ENCODE results near the gene WDR27. TPM values are rescaled to one million over a fixed set of nuclear protein-coding genes. Genes with fewer than 3 reads are reported as not detected.
"Not testable (repeated sequence)": the region's sequence is repeated elsewhere in the genome, so short reads cannot be mapped to it uniquely, and the experiment has no call there.

The WDR27 gene
- total RNA-seq, 1 donor from 2014 or later, result 26.8 TPM

- H3K36me3 Mint-ChIP-seq (ENCODE audit: low read depth), result no peaks in the 10 kb centered on the region
- intact Hi-C loops (cut with micrococcal nuclease), result no loop called here
- no peak for DNase-seq (ENCODE audit: low spot score)
- no peak overlapping the region for H3K27ac Mint-ChIP-seq
- H3K9me3 Mint-ChIP-seq, result peaks cover 37% of the 10 kb centered on the region
- no peak overlapping the region for H3K4me3 Mint-ChIP-seq
- no peaks in the 10 kb centered on the region for H3K4me1 Mint-ChIP-seq (ENCODE audit: low read depth)
- H3K27me3 Mint-ChIP-seq (ENCODE audit: insufficient read depth), result no peaks in the 10 kb centered on the region
Observed at GRCh38 chr6:169472786-169473416, 228.9 kb downstream of the WDR27 start.

- Mint-ChIP-seq H3K4me3 (no peak overlapping the region), H3K4me1 (ENCODE audit: low read depth) (no peaks in the 10 kb centered on the region), H3K9me3 (peaks cover 47% of the 10 kb centered on the region), H3K27me3 (ENCODE audit: insufficient read depth) (no peaks in the 10 kb centered on the region), H3K27ac (no peak overlapping the region), H3K36me3 (ENCODE audit: low read depth) (no peaks in the 10 kb centered on the region)
- DNase-seq (ENCODE audit: low spot score), result no peak
- intact Hi-C loops (cut with micrococcal nuclease), result no loop called here
Observed at GRCh38 chr6:169470790-169471189, 231.0 kb downstream of the WDR27 start.

- Mint-ChIP-seq H3K4me1 (ENCODE audit: low read depth) (no peaks in the 10 kb centered on the region), H3K36me3 (ENCODE audit: low read depth) (no peaks in the 10 kb centered on the region), H3K27ac (no peak overlapping the region), H3K4me3 (no peak overlapping the region), H3K9me3 (peaks cover 43% of the 10 kb centered on the region), H3K27me3 (ENCODE audit: insufficient read depth) (no peaks in the 10 kb centered on the region)
- intact Hi-C loops (cut with micrococcal nuclease), result no loop called here
- DNase-seq (ENCODE audit: low spot score), result no peak
Observed at GRCh38 chr6:169469028-169469427, 232.8 kb downstream of the WDR27 start.

- H3K4me3 Mint-ChIP-seq; intact Hi-C loops (cut with micrococcal nuclease); H3K36me3 Mint-ChIP-seq (ENCODE audit: low read depth); DNase-seq (ENCODE audit: low spot score); H3K27me3 Mint-ChIP-seq (ENCODE audit: insufficient read depth); H3K4me1 Mint-ChIP-seq (ENCODE audit: low read depth); H3K27ac Mint-ChIP-seq: not testable (repeated sequence)
- H3K9me3 Mint-ChIP-seq, result peaks cover 41% of the 10 kb centered on the region
Observed at GRCh38 chr6:169467755-169468154, 234.1 kb downstream of the WDR27 start.

- peaks cover 41% of the 10 kb centered on the region for H3K9me3 Mint-ChIP-seq
- H3K27ac Mint-ChIP-seq; H3K36me3 Mint-ChIP-seq (ENCODE audit: low read depth); H3K27me3 Mint-ChIP-seq (ENCODE audit: insufficient read depth); DNase-seq (ENCODE audit: low spot score); H3K4me1 Mint-ChIP-seq (ENCODE audit: low read depth); H3K4me3 Mint-ChIP-seq; intact Hi-C loops (cut with micrococcal nuclease): not testable (repeated sequence)
Observed at GRCh38 chr6:169466256-169466655, 235.6 kb downstream of the WDR27 start.

GRCh38 chr6:169457762-169458161 lies 244.1 kb downstream of the WDR27 start:
- DNase-seq (ENCODE audit: low spot score), result no peak
- H3K36me3 Mint-ChIP-seq (ENCODE audit: low read depth), result no peaks in the 10 kb centered on the region
- H3K4me3 Mint-ChIP-seq, result no peak overlapping the region
- H3K27ac Mint-ChIP-seq, result no peak overlapping the region
- H3K27me3 Mint-ChIP-seq (ENCODE audit: insufficient read depth), result peaks cover 4% of the 10 kb centered on the region
- intact Hi-C loops (cut with micrococcal nuclease), result no loop called here
- H3K9me3 Mint-ChIP-seq, result no peaks in the 10 kb centered on the region
- no peaks in the 10 kb centered on the region for H3K4me1 Mint-ChIP-seq (ENCODE audit: low read depth)

- intact Hi-C loops (cut with micrococcal nuclease), result no loop called here
- Mint-ChIP-seq H3K27ac (no peak overlapping the region), H3K36me3 (ENCODE audit: low read depth) (no peaks in the 10 kb centered on the region), H3K4me1 (ENCODE audit: low read depth) (no peaks in the 10 kb centered on the region), H3K4me3 (no peak overlapping the region), H3K27me3 (ENCODE audit: insufficient read depth) (peaks cover 4% of the 10 kb centered on the region), H3K9me3 (no peaks in the 10 kb centered on the region)
- DNase-seq (ENCODE audit: low spot score), result no peak
Observed at GRCh38 chr6:169456840-169457239, 245.0 kb downstream of the WDR27 start.

GRCh38 chr6:169455470-169455869 lies 246.4 kb downstream of the WDR27 start:
- intact Hi-C loops (cut with micrococcal nuclease), result no loop called here
- no peaks in the 10 kb centered on the region for H3K36me3 Mint-ChIP-seq (ENCODE audit: low read depth)
- no peak overlapping the region for H3K4me3 Mint-ChIP-seq
- no peaks in the 10 kb centered on the region for H3K4me1 Mint-ChIP-seq (ENCODE audit: low read depth)
- H3K9me3 Mint-ChIP-seq, result no peaks in the 10 kb centered on the region
- peaks cover 3% of the 10 kb centered on the region for H3K27me3 Mint-ChIP-seq (ENCODE audit: insufficient read depth)
- no peak overlapping the region for H3K27ac Mint-ChIP-seq
- no peak for DNase-seq (ENCODE audit: low spot score)

GRCh38 chr6:169454872-169455204 lies 247.0 kb downstream of the WDR27 start:
- Mint-ChIP-seq H3K9me3 (no peaks in the 10 kb centered on the region), H3K36me3 (ENCODE audit: low read depth) (no peaks in the 10 kb centered on the region)
- DNase-seq (ENCODE audit: low spot score), result no peak

GRCh38 chr6:169454204-169454871 lies 247.5 kb downstream of the WDR27 start:
- intact Hi-C loops (cut with micrococcal nuclease), result no loop called here
- H3K27me3 Mint-ChIP-seq (ENCODE audit: insufficient read depth), result peaks cover 3% of the 10 kb centered on the region
- no peaks in the 10 kb centered on the region for H3K4me1 Mint-ChIP-seq (ENCODE audit: low read depth)

More at GRCh38 chr6:169454872-169455204, 247.0 kb downstream of the WDR27 start:
- Mint-ChIP-seq H3K4me1 (ENCODE audit: low read depth) (no peaks in the 10 kb centered on the region), H3K4me3 (no peak overlapping the region), H3K27ac (no peak overlapping the region), H3K27me3 (ENCODE audit: insufficient read depth) (peaks cover 3% of the 10 kb centered on the region)
- intact Hi-C loops (cut with micrococcal nuclease), result no loop called here

GRCh38 chr6:169452869-169453620 lies 248.8 kb downstream of the WDR27 start:
- no peaks in the 10 kb centered on the region for H3K36me3 Mint-ChIP-seq (ENCODE audit: low read depth)
- no peaks in the 10 kb centered on the region for H3K9me3 Mint-ChIP-seq
- no peak for DNase-seq (ENCODE audit: low spot score)
- H3K27me3 Mint-ChIP-seq (ENCODE audit: insufficient read depth), result no peaks in the 10 kb centered on the region
- no peak overlapping the region for H3K27ac Mint-ChIP-seq
- H3K4me1 Mint-ChIP-seq (ENCODE audit: low read depth), result no peaks in the 10 kb centered on the region
- intact Hi-C loops (cut with micrococcal nuclease), result no loop called here
- no peak overlapping the region for H3K4me3 Mint-ChIP-seq

More at GRCh38 chr6:169454204-169454871, 247.5 kb downstream of the WDR27 start:
- no peaks in the 10 kb centered on the region for H3K36me3 Mint-ChIP-seq (ENCODE audit: low read depth)
- H3K27ac Mint-ChIP-seq, result no peak overlapping the region
- H3K9me3 Mint-ChIP-seq, result no peaks in the 10 kb centered on the region
- H3K4me3 Mint-ChIP-seq, result no peak overlapping the region
- no peak for DNase-seq (ENCODE audit: low spot score)

- Mint-ChIP-seq H3K27me3 (ENCODE audit: insufficient read depth) (no peaks in the 10 kb centered on the region), H3K4me3 (no peak overlapping the region), H3K27ac (no peak overlapping the region), H3K9me3 (no peaks in the 10 kb centered on the region), H3K4me1 (ENCODE audit: low read depth) (no peaks in the 10 kb centered on the region), H3K36me3 (ENCODE audit: low read depth) (no peaks in the 10 kb centered on the region)
- no peak for DNase-seq (ENCODE audit: low spot score)
- intact Hi-C loops (cut with micrococcal nuclease), result no loop called here
Observed at GRCh38 chr6:169452117-169452868, 249.5 kb downstream of the WDR27 start.
